ENCODE data around the gene KCNC3. TPM values are rescaled to one million over a fixed set of nuclear protein-coding genes. Genes with fewer than 3 reads are reported as not detected.
A peak's percentile ranks its signal among the peaks of the same experiment; 100 is the strongest.

The KCNC3 gene
- total RNA-seq, 1 experiment from 2014 or later = 17.3 TPM

DNA sequence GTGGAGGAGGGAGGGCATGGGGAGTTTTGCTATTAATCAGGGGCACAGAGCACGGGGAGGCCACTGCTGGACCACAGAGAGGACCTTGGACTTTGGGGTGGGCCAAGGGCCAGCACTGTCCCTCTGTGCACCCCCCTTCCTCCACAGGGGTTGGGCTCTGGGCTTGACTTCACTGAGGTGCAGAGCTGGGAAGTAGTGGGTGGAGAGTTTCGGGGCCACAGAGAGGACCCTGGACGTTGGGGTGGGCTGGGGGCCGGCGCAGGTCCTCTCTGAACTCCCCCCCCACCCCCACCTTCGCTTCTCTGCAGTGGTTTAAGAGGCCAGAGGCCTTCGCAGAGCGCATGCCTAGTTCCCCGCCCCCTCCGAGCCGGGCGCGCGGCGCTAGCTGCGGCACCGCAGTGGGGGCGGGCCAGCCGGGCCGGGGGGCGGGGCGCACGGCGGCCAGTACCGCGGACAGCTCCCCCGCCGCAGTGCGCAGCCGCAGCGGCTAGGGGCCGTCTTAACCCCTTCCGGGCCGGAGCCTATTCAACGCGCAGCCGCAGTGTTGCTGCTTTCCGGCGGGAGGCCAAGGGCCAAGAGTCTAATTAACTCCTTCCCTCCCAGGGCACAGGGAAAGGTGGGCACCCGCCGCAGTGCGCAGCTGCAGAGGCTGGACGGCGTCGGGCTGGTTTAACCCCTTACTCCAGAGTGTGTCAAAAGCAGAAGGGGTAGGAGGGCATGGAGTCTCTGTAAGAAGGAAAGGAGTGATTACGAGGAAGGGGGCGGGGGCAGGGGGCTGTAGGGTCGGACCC, 3.7 kb downstream of the KCNC3 start:
- Mint-ChIP-seq H3K9me3 (peaks cover 3 to 5% of the 10 kb centered on the region in 2 experiments; a peak in 3 of 5 replicates), H3K4me3 (peak overlapping the region; percentile 65 to 87), H3K36me3 (ENCODE audit: insufficient read depth in 1 of 3, low read depth in 3 of 3) (peaks cover 13 to 30% (median 20%) of the 10 kb centered on the region in 3 experiments), H3K27me3 (ENCODE audit: low read depth) (peaks cover 40% of the 10 kb centered on the region), H3K27ac (no peak overlapping the region), H3K4me1 (peaks cover 44 to 54% of the 10 kb centered on the region in 2 experiments)
- H2AK5ac ChIP-seq (ENCODE audit: insufficient read length, low read length) = no peak overlapping the region
- H3K14ac ChIP-seq (ENCODE audit: insufficient read depth, low read length) = no peak overlapping the region
- no peak overlapping the region for H3K18ac ChIP-seq (ENCODE audit: insufficient read length, low read depth, low read length)
- peak; percentile 97 for DNase-seq
- H3K4me2 ChIP-seq (ENCODE audit: insufficient read depth, insufficient read length, low read length) = peak overlapping the region; percentile 76
- WGBS (ENCODE audit: extremely low coverage, insufficient read length, low lambda C conversion rate) = no CpG with 5 or more reads among the region's 48 CpGs
- no peak overlapping the region for H4K91ac ChIP-seq (ENCODE audit: insufficient read length, low read depth, low read length)
- H3K79me1 ChIP-seq (ENCODE audit: insufficient read depth, low read depth, low read length, poor library complexity, severe bottlenecking) = no peaks in the 10 kb centered on the region
- H3K4me1 ChIP-seq (ENCODE audit: insufficient read depth, low read length) = peaks cover 2% of the 10 kb centered on the region; the same call in 1 of the 2 replicates
- peaks cover 13% of the 10 kb centered on the region for H3K23me2 ChIP-seq (ENCODE audit: insufficient read length, low read depth, low read length, poor library complexity, severe bottlenecking)
- H2BK12ac ChIP-seq (ENCODE audit: insufficient read length, low read depth, low read length) = no peak overlapping the region
- TF ChIP-seq, protein P1, sequence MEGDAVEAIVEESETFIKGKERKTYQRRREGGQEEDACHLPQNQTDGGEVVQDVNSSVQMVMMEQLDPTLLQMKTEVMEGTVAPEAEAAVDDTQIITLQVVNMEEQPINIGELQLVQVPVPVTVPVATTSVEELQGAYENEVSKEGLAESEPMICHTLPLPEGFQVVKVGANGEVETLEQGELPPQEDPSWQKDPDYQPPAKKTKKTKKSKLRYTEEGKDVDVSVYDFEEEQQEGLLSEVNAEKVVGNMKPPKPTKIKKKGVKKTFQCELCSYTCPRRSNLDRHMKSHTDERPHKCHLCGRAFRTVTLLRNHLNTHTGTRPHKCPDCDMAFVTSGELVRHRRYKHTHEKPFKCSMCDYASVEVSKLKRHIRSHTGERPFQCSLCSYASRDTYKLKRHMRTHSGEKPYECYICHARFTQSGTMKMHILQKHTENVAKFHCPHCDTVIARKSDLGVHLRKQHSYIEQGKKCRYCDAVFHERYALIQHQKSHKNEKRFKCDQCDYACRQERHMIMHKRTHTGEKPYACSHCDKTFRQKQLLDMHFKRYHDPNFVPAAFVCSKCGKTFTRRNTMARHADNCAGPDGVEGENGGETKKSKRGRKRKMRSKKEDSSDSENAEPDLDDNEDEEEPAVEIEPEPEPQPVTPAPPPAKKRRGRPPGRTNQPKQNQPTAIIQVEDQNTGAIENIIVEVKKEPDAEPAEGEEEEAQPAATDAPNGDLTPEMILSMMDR (conservative IDR thresholded peaks at IDR 0.05) = no peak
- H3K79me2 ChIP-seq (ENCODE audit: insufficient read depth, low read length) = no peaks in the 10 kb centered on the region
- H3K56ac ChIP-seq (ENCODE audit: insufficient read length, low read depth, low read length) = no peak overlapping the region
- H2BK15ac ChIP-seq (ENCODE audit: low read depth, low read length) = no peak overlapping the region
- H3T11ph ChIP-seq (ENCODE audit: low read length) = no peak overlapping the region
- no peak overlapping the region for H2BK20ac ChIP-seq (ENCODE audit: low read depth, low read length, poor library complexity, severe bottlenecking)
- no peaks in the 10 kb centered on the region for H4K20me1 ChIP-seq (ENCODE audit: control insufficient read depth, insufficient read depth, insufficient read length)
- no peaks in the 10 kb centered on the region for H3K9me3 ChIP-seq (ENCODE audit: control insufficient read depth, low read depth, low read length)
- no peak overlapping the region for H2BK5ac ChIP-seq (ENCODE audit: insufficient read length, low read length)
- no peak overlapping the region for H3K27ac ChIP-seq (ENCODE audit: insufficient read length, low read depth, low read length)
- no peak overlapping the region for H4K5ac ChIP-seq (ENCODE audit: insufficient read length, low read depth, low read length)
- no peak overlapping the region for H4K8ac ChIP-seq (replicated peaks; ENCODE audit: insufficient read length, low read depth, low read length)
- H2BK120ac ChIP-seq (ENCODE audit: low read depth, low read length, poor library complexity, severe bottlenecking) = no peak overlapping the region
- no peak overlapping the region for H3K23ac ChIP-seq (ENCODE audit: insufficient read length, low read depth, low read length)
- H3K4ac ChIP-seq (ENCODE audit: low read depth, low read length) = no peak overlapping the region
- peaks cover 8% of the 10 kb centered on the region; the same call in 1 of the 2 replicates for H3K27me3 ChIP-seq (ENCODE audit: insufficient read depth, low read length)
- H2AFZ ChIP-seq (ENCODE audit: low read length) = no peak overlapping the region
- no peak overlapping the region for H3K9ac ChIP-seq (ENCODE audit: extremely low read depth, insufficient read length, low read length)
